HepG2 (cell line): ENCODE measurements around the gene TADA2B. TPM values are rescaled to one million over a fixed set of nuclear protein-coding genes. Genes with fewer than 3 reads are reported as not detected.

Experiments
- ATAC-seq: fragments of 200-7000 bp; cut with Tn5 transposase; 3 replicates; pipeline ENCODE4 v1.9.1; 2020; ENCODE audit warnings: mild to moderate bottlenecking, moderate library complexity
- BruUV-seq: library from RNA; stranded (reverse); fragments of 400-500 nt; replicated peaks from 2 replicates; lab custom pipeline; 2021; lab: Mats Ljungman, UMichigan
- CTCF ChIA-PET: fragments of 300-600 bp; formaldehyde crosslinking; extraction: SDS; loops from one replicate; lab custom pipeline; 2021; ENCODE audit warnings: low total read pairs, inconsistent platforms, low intra/inter-chr PET ratio; lab: Yijun Ruan, JAX
- POLR2A ChIA-PET: fragments of 350-600 bp; sonication (Branson Sonifier 250); formaldehyde crosslinking; loops from one replicate; lab custom pipeline; 2020; ENCODE audit warnings: antibody characterized with exemption, inconsistent platforms; lab: Yijun Ruan, JAX
- DNase-seq: peaks from one replicate; pipeline ENCODE4 v3.0.0-alpha.2; 2015; ENCODE audit warnings: low spot score
- FAIRE-seq: peaks from 3 replicates; lab custom pipeline; 2011; peaks lifted over from hg19 to GRCh38; lab: Jason Lieb, UNC
- H2AFZ ChIP-seq: one replicate; pipeline ENCODE4 v1.6.1; 2011; ENCODE audit warnings: low read length, inconsistent platforms
- H3K27ac ChIP-seq: fragments of 300-600 bp; 3 replicates; pipeline ENCODE4 v1.8.0; 2011; ENCODE audit warnings: mixed run types, mild to moderate bottlenecking, mixed read lengths, low read length, inconsistent platforms; ENCODE audit not compliant: insufficient read depth; ENCODE audit errors: extremely low read length
- H3K27me3 ChIP-seq, 2 experiments: fragments of 200-600 bp in 1 of 2; 2 replicates in 1 of 2; 3 replicates in 1 of 2; pipeline versions ENCODE4 v1.6.0 to v1.8.0; 2011; ENCODE audit warnings: low read length in 2 of 2, mild to moderate bottlenecking in 2 of 2, moderate library complexity in 2 of 2, inconsistent platforms in 1 of 2; ENCODE audit not compliant: insufficient read depth in 2 of 2, control insufficient read depth in 1 of 2
- H3K36me3 ChIP-seq, 2 experiments: fragments of 200-600 bp in 1 of 2; replicated peaks in 1 of 2; 2 replicates in 1 of 2; 3 replicates in 1 of 2; pipeline versions ENCODE4 v1.5.1 to v1.8.0; 2011; ENCODE audit warnings: low read length in 2 of 2, inconsistent platforms in 1 of 2; ENCODE audit not compliant: insufficient read depth in 2 of 2, control insufficient read depth in 1 of 2
- H3K4me1 ChIP-seq: 2 replicates; pipeline ENCODE4 v1.5.1; 2012; ENCODE audit warnings: low read length, inconsistent platforms; ENCODE audit not compliant: insufficient read depth
- H3K4me2 ChIP-seq: 2 replicates; pipeline ENCODE4 v1.6.0; 2011; ENCODE audit warnings: low read depth, low read length, inconsistent platforms
- H3K4me3 ChIP-seq, 3 experiments: fragments of 200-600 bp in 1 of 3; sonication (generic), shearing (Covaris generic) in 1 of 3; replicated peaks in 1 of 3; 2 replicates each; pipeline ENCODE4 v1.5.1; 2011 to 2016; ENCODE audit warnings: low read length in 3 of 3, inconsistent platforms in 2 of 3, low read depth in 2 of 3, mild to moderate bottlenecking in 2 of 3, control low read depth in 1 of 3, mixed read lengths in 1 of 3; ENCODE audit not compliant: insufficient read depth in 1 of 3
- H3K79me2 ChIP-seq: one replicate; pipeline ENCODE4 v1.6.1; 2011; ENCODE audit warnings: low read length, inconsistent platforms; ENCODE audit not compliant: insufficient read depth
- H3K9ac ChIP-seq: 2 replicates; pipeline ENCODE4 v1.6.0; 2011; ENCODE audit warnings: mild to moderate bottlenecking, low read depth, low read length, inconsistent platforms; ENCODE audit not compliant: insufficient read depth
- H3K9me3 ChIP-seq: 2 replicates; pipeline ENCODE4 v1.5.1; 2012; ENCODE audit warnings: mild to moderate bottlenecking, low read length
- H4K20me1 ChIP-seq: 2 replicates; pipeline ENCODE4 v1.6.0; 2011; ENCODE audit warnings: inconsistent platforms, mild to moderate bottlenecking, low read length, moderate library complexity; ENCODE audit not compliant: insufficient read depth
- ATF7 ChIP-seq, 2 experiments: fragments of 450-650 bp in 1 of 2; sonication (generic) in 1 of 2; formaldehyde crosslinking in 1 of 2; IDR thresholded peaks; 2 replicates each; pipeline versions ENCODE4 v1.4.0 to v1.6.1; 2016 to 2020; ENCODE audit warnings: antibody characterized with exemption in 1 of 2, mild to moderate bottlenecking in 1 of 2, missing genetic modification reagents in 1 of 2
- E2F1 ChIP-seq: sonication (generic); formaldehyde crosslinking; IDR thresholded peaks from 2 replicates; pipeline ENCODE4 v1.5.0; 2020; ENCODE audit warnings: missing genetic modification reagents
- HNRNPH1 ChIP-seq: fragments of 200-400 bp; formaldehyde crosslinking; optimal IDR thresholded peaks from 2 replicates; pipeline ENCODE3; 2017; ENCODE audit warnings: mild to moderate bottlenecking, low read depth, low read length
- PBX3 ChIP-seq: sonication (generic); formaldehyde crosslinking; IDR thresholded peaks from 2 replicates; pipeline ENCODE4 v1.8.1; 2023; ENCODE audit warnings: missing genetic modification reagents, inconsistent platforms, borderline replicate concordance
- PLRG1 ChIP-seq: fragments of 450-650 bp; conservative IDR thresholded peaks from 2 replicates; pipeline ENCODE4 v1.6.1; 2016
- PLSCR1 ChIP-seq: sonication (generic); formaldehyde crosslinking; IDR thresholded peaks from 2 replicates; pipeline ENCODE4 v1.5.0; 2020; ENCODE audit warnings: missing genetic modification reagents, mild to moderate bottlenecking, borderline replicate concordance
- SNAPC5 ChIP-seq: sonication (generic); formaldehyde crosslinking; IDR thresholded peaks from 2 replicates; pipeline ENCODE4 v1.8.1; 2023; ENCODE audit warnings: mild to moderate bottlenecking, missing genetic modification reagents, borderline replicate concordance
- SRSF4 ChIP-seq: fragments of 200-400 bp; formaldehyde crosslinking; IDR thresholded peaks from one replicate; pipeline ENCODE4 v1.6.1; 2018; ENCODE audit warnings: mild to moderate bottlenecking, low read depth, low read length, moderate library complexity; ENCODE audit not compliant: poor library complexity, severe bottlenecking
- TOE1 ChIP-seq: sonication (generic); formaldehyde crosslinking; IDR thresholded peaks from 2 replicates; pipeline ENCODE4 v1.4.0; 2020; ENCODE audit warnings: mild to moderate bottlenecking, missing genetic modification reagents
- whole genome bisulfite sequencing: methylation state at CpG from one replicate; pipeline ENCODE4 v1.1.6; 2017; ENCODE audit warnings: low lambda C conversion rate; 5-methylcytosine and 5-hydroxymethylcytosine counted together
- in situ Hi-C: cut with HindIII; loops from 2 replicates; pipeline ENCODE4 v1.10.0; 2017; ENCODE audit warnings: low pct_unique_long_range_greater_than_20kb; ENCODE audit not compliant: extremely low pct_ligation_motif_present
- intact Hi-C: fragments of 100-400 bp; cut with micrococcal nuclease; formaldehyde crosslinking; loops from one replicate; pipeline ENCODE4 v1.10.0; 2022; ENCODE audit not compliant: unreplicated experiment
- polyA plus RNA-seq, 8 experiments: library from polyadenylated mRNA; depleted of rRNA in 3 of 8; stranded (reverse) in 7 of 8; unstranded in 1 of 8; fragments of >200 nt; fragmentation: Illumina TruSeq in 4 of 8; extraction: Trizol in 4 of 8; gene quantifications; 2 replicates each; pipeline versions ENCODE4 v1.2.1 to v1.2.3, GENCODE V29; 2011 to 2016; ENCODE audit warnings: low read depth in 4 of 8, missing spikeins in 1 of 8, mixed read lengths in 1 of 8; ENCODE audit not compliant: insufficient read depth in 1 of 8
- total RNA-seq, 5 experiments: library from RNA; depleted of rRNA; stranded (reverse); fragments of >200 nt; fragmentation: Illumina TruSeq; extraction: Trizol; gene quantifications; 2 replicates each; pipeline ENCODE4 v1.2.3, GENCODE V29; 2016; ENCODE audit warnings: low read depth in 1 of 5

TADA2B gene
- total and polyA plus RNA-seq, 2 of the 13 experiments (the other 11 are each of a cell fraction or from before 2014, with no cell fraction given), result 4.6 to 8.9 TPM

- Histone ChIP-seq H3K9me3 (no peaks in the 10 kb centered on the region), H3K4me2 (no peak overlapping the region), H4K20me1 (no peaks in the 10 kb centered on the region), H3K36me3 (no peaks in the 10 kb centered on the region), H3K4me3 (no peak overlapping the region), H3K4me1 (no peaks in the 10 kb centered on the region), H3K9ac (no peak overlapping the region), H3K79me2 (no peaks in the 10 kb centered on the region), H3K27me3 (peaks cover 2 to 44% of the 10 kb centered on the region in 2 experiments; a peak in 3 of 5 replicates), H2AFZ (no peak overlapping the region), H3K27ac (no peak overlapping the region)
- CTCF ChIA-PET, result no interaction called here
- no peak for DNase-seq
- no peak for FAIRE-seq
- no TSS peak for BruUV-seq
- no CpG with 5 or more reads among the region's 16 CpGs for WGBS
- TF ChIP-seq ATF7 (IDR thresholded peaks at IDR 0.05) (no peak), ATF7 (CRISPR knock-in tag; IDR thresholded peaks at IDR 0.05) (no peak), SRSF4 (no peak), PLRG1 (no peak), TOE1 (CRISPR knock-in tag) (no peak), E2F1 (CRISPR knock-in tag) (no peak), SNAPC5 (no peak), PLSCR1 (CRISPR knock-in tag) (no peak), HNRNPH1 (no peak), PBX3 (CRISPR knock-in tag) (no peak)
- POLR2A ChIA-PET, result no interaction called here
- ATAC-seq, result no peak
- in situ Hi-C loops, result no loop called here
- intact Hi-C loops, result no loop called here
These were observed 52.5 kb downstream of the TADA2B start for GRCh38 chr4:7095611-7096155.
